H9 (cell line): ENCODE measurements around the gene WNT5B. TPM values are rescaled to one million over a fixed set of nuclear protein-coding genes. Genes with fewer than 3 reads are reported as not detected.

Experiments
- DNase-seq: peaks from one replicate; pipeline ENCODE4 v3.0.0-alpha.2; 2017
- H2AFZ ChIP-seq: one replicate; pipeline ENCODE4 v1.6.1; 2013; ENCODE audit warnings: mild to moderate bottlenecking, low read length, control low read depth, moderate library complexity
- H2AK5ac ChIP-seq: 2 replicates; pipeline ENCODE4 v1.6.1; 2013; ENCODE audit warnings: low read length, control low read depth, mixed read lengths; ENCODE audit not compliant: insufficient read length
- H2BK120ac ChIP-seq: one replicate; pipeline ENCODE4 v1.6.1; 2013; ENCODE audit warnings: low read depth, mild to moderate bottlenecking, low read length, control low read depth, inconsistent platforms; ENCODE audit not compliant: poor library complexity, severe bottlenecking
- H2BK12ac ChIP-seq: 2 replicates; pipeline ENCODE4 v1.6.1; 2013; ENCODE audit warnings: low read length, control low read depth, mixed read lengths, low read depth; ENCODE audit not compliant: insufficient read length
- H2BK15ac ChIP-seq: 2 replicates; pipeline ENCODE4 v1.6.1; 2013; ENCODE audit warnings: low read depth, low read length, control low read depth
- H2BK20ac ChIP-seq: one replicate; pipeline ENCODE4 v1.6.1; 2013; ENCODE audit warnings: low read depth, mild to moderate bottlenecking, low read length, control low read depth, inconsistent platforms; ENCODE audit not compliant: poor library complexity, severe bottlenecking
- H2BK5ac ChIP-seq: 2 replicates; pipeline ENCODE4 v1.6.1; 2013; ENCODE audit warnings: low read length, control low read depth, mixed read lengths; ENCODE audit not compliant: insufficient read length
- H3K14ac ChIP-seq: 2 replicates; pipeline ENCODE4 v1.6.1; 2013; ENCODE audit warnings: low read length, control low read depth; ENCODE audit not compliant: insufficient read depth
- H3K18ac ChIP-seq: 2 replicates; pipeline ENCODE4 v1.6.1; 2013; ENCODE audit warnings: low read depth, mild to moderate bottlenecking, mixed read lengths, low read length, control low read depth; ENCODE audit not compliant: insufficient read length
- H3K23ac ChIP-seq: 2 replicates; pipeline ENCODE4 v1.6.1; 2013; ENCODE audit warnings: low read length, control low read depth, mixed read lengths, low read depth; ENCODE audit not compliant: insufficient read length
- H3K23me2 ChIP-seq: 2 replicates; pipeline ENCODE4 v1.6.1; 2013; ENCODE audit warnings: low read depth, mild to moderate bottlenecking, mixed read lengths, low read length, control low read depth; ENCODE audit not compliant: insufficient read length, poor library complexity, severe bottlenecking
- H3K27ac ChIP-seq: 2 replicates; pipeline ENCODE4 v1.5.1; 2013; ENCODE audit warnings: low read length, control low read depth, mixed read lengths, low read depth; ENCODE audit not compliant: insufficient read length
- H3K27me3 ChIP-seq: 2 replicates; pipeline ENCODE4 v1.6.1; 2013; ENCODE audit warnings: low read length, control low read depth, inconsistent platforms; ENCODE audit not compliant: insufficient read depth
- H3K4ac ChIP-seq: 2 replicates; pipeline ENCODE4 v1.6.1; 2013; ENCODE audit warnings: low read depth, mild to moderate bottlenecking, control low read depth, inconsistent platforms, low read length, moderate library complexity
- H3K4me1 ChIP-seq: 2 replicates; pipeline ENCODE4 v1.6.1; 2013; ENCODE audit warnings: low read length, control low read depth, inconsistent platforms; ENCODE audit not compliant: insufficient read depth
- H3K4me2 ChIP-seq: 2 replicates; pipeline ENCODE4 v1.6.1; 2013; ENCODE audit warnings: low read length, control low read depth, mixed read lengths; ENCODE audit not compliant: insufficient read length, insufficient read depth
- H3K56ac ChIP-seq: 2 replicates; pipeline ENCODE4 v1.6.1; 2013; ENCODE audit warnings: low read depth, mild to moderate bottlenecking, mixed read lengths, low read length, control low read depth; ENCODE audit not compliant: insufficient read length
- H3K79me1 ChIP-seq: 2 replicates; pipeline ENCODE4 v1.6.1; 2013; ENCODE audit warnings: low read depth, mild to moderate bottlenecking, moderate library complexity, low read length, control low read depth, inconsistent platforms; ENCODE audit not compliant: insufficient read depth, poor library complexity, severe bottlenecking
- H3K79me2 ChIP-seq: 2 replicates; pipeline ENCODE4 v1.6.1; 2013; ENCODE audit warnings: low read length, control low read depth, inconsistent platforms; ENCODE audit not compliant: insufficient read depth
- H3K9ac ChIP-seq: 2 replicates; pipeline ENCODE4 v1.6.1; 2013; ENCODE audit warnings: low read length, control low read depth, mixed read lengths; ENCODE audit not compliant: insufficient read length; ENCODE audit errors: extremely low read depth
- H3K9me3 ChIP-seq: one replicate; pipeline ENCODE4 v1.6.1; 2013; ENCODE audit warnings: low read depth, low read length, inconsistent platforms; ENCODE audit not compliant: control insufficient read depth
- H3T11ph ChIP-seq: one replicate; pipeline ENCODE4 v1.6.1; 2013; ENCODE audit warnings: mild to moderate bottlenecking, low read length, control low read depth, inconsistent platforms
- H4K20me1 ChIP-seq: one replicate; pipeline ENCODE4 v1.6.1; 2013; ENCODE audit not compliant: control insufficient read depth, insufficient read length, insufficient read depth
- H4K5ac ChIP-seq: 2 replicates; pipeline ENCODE4 v1.6.1; 2013; ENCODE audit warnings: low read depth, mild to moderate bottlenecking, mixed read lengths, low read length, control low read depth; ENCODE audit not compliant: insufficient read length
- H4K8ac ChIP-seq: replicated peaks from 2 replicates; pipeline ENCODE4 v1.6.1; 2013; ENCODE audit warnings: low read length, control low read depth, mixed read lengths, low read depth; ENCODE audit not compliant: insufficient read length
- H4K91ac ChIP-seq: 2 replicates; pipeline ENCODE4 v1.6.1; 2013; ENCODE audit warnings: low read depth, mild to moderate bottlenecking, moderate library complexity, mixed read lengths, low read length, control low read depth; ENCODE audit not compliant: insufficient read length
- H3K27ac Mint-ChIP-seq, 3 experiments: 2 replicates in 2 of 3; 3 replicates in 1 of 3; pipeline ENCODE4 v1.8.0; 2020 to 2021; ENCODE audit warnings: mixed read lengths in 3 of 3, mild to moderate bottlenecking in 1 of 3, moderate library complexity in 1 of 3
- H3K27me3 Mint-ChIP-seq: 2 replicates; pipeline ENCODE4 v1.8.0; 2021; ENCODE audit warnings: low read depth, mild to moderate bottlenecking, moderate library complexity, mixed read lengths
- H3K36me3 Mint-ChIP-seq, 3 experiments: 2 replicates in 2 of 3; 3 replicates in 1 of 3; pipeline ENCODE4 v1.8.0; 2020 to 2021; ENCODE audit warnings: low read depth in 3 of 3, mixed read lengths in 3 of 3; ENCODE audit not compliant: insufficient read depth in 1 of 3
- H3K4me1 Mint-ChIP-seq, 2 experiments: 2 replicates each; pipeline ENCODE4 v1.8.0; 2020; ENCODE audit warnings: mixed read lengths in 2 of 2
- H3K4me3 Mint-ChIP-seq, 2 experiments: 2 replicates in 1 of 2; 3 replicates in 1 of 2; pipeline ENCODE4 v1.8.0; 2020 to 2021; ENCODE audit warnings: mild to moderate bottlenecking in 2 of 2, mixed read lengths in 2 of 2, moderate library complexity in 1 of 2
- H3K9me3 Mint-ChIP-seq, 2 experiments: 2 replicates in 1 of 2; 3 replicates in 1 of 2; pipeline ENCODE4 v1.8.0; 2020; ENCODE audit warnings: mild to moderate bottlenecking in 2 of 2, mixed read lengths in 2 of 2, moderate library complexity in 1 of 2
- WGBS: extraction: QIAGEN DNeasy Blood & Tissue Kit; methylation state at CpG from one replicate; pipeline ENCODE4 v1.1.7; 2013; ENCODE audit warnings: missing lambda C conversion rate, low lambda C conversion rate, mixed read lengths; ENCODE audit not compliant: insufficient read length; ENCODE audit errors: extremely low coverage; 5-methylcytosine and 5-hydroxymethylcytosine counted together
- total RNA-seq: library from RNA; stranded (reverse); gene quantifications from 2 replicates; pipeline ENCODE4 v1.2.1, GENCODE V29; 2021
- TF ChIP-seq, protein P1 (sequence below): fragments of 200-600 bp; sonication (generic); conservative IDR thresholded peaks from 3 replicates; pipeline ENCODE4 v1.8.0; 2021; ENCODE audit warnings: antibody characterized with exemption, mild to moderate bottlenecking

WNT5B gene
- total RNA-seq, 1 experiment from 2014 or later: 1.5 TPM

DNA sequence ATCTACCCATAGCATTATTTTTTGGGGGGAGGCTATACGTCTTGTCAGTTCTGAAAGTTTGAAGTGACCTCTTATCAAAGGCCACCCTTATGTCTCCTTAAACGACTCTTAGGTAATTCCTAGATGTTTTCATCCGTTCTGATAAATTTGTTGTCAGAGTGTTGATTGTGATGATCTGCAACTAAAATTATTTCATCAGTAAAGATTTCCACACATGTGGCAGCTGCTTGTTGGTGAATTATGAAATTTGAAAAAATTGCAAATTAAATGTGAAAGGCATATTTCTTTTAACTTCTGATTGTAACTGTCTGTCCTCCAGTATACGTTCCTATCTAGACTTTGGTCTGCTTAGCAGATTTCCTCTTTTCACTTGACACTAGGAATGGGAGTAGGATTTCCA, 63.2 kb downstream of the WNT5B start:
- H2BK120ac ChIP-seq: no peak overlapping the region
- H4K20me1 ChIP-seq: no peaks in the 10 kb centered on the region
- H2BK15ac ChIP-seq: no peak overlapping the region
- H3K14ac ChIP-seq: no peak overlapping the region
- no peak overlapping the region for H3K18ac ChIP-seq
- Mint-ChIP-seq H3K27ac (peak overlapping the region in 1 of 3 experiments; percentile 97; a peak in 1 of 7 replicates), H3K9me3 (no peaks in the 10 kb centered on the region), H3K4me1 (peaks cover 14 to 15% of the 10 kb centered on the region in 2 experiments), H3K4me3 (peak overlapping the region; percentile 86 to 97), H3K27me3 (peaks cover 2% of the 10 kb centered on the region), H3K36me3 (peaks cover 2 to 11% (median 6%) of the 10 kb centered on the region in 3 experiments; a peak in 5 of 7 replicates)
- H3K23me2 ChIP-seq: peaks cover 5% of the 10 kb centered on the region
- H3K4me1 ChIP-seq: no peaks in the 10 kb centered on the region
- no peak overlapping the region for H3K23ac ChIP-seq
- peaks cover 34% of the 10 kb centered on the region; the same call in 1 of the 2 replicates for H3K79me2 ChIP-seq
- H2BK12ac ChIP-seq: no peak overlapping the region
- peak overlapping the region; percentile 61 for H3K9ac ChIP-seq
- H3T11ph ChIP-seq: no peak overlapping the region
- H4K8ac ChIP-seq: no peak overlapping the region
- H3K56ac ChIP-seq: no peak overlapping the region
- H3K4ac ChIP-seq: no peak overlapping the region
- H4K91ac ChIP-seq: no peak overlapping the region
- no peaks in the 10 kb centered on the region for H3K27me3 ChIP-seq
- H2AFZ ChIP-seq: no peak overlapping the region
- no peak overlapping the region for H4K5ac ChIP-seq
- WGBS: no CpG with 5 or more reads among the region's 4 CpGs
- TF ChIP-seq, protein P1, sequence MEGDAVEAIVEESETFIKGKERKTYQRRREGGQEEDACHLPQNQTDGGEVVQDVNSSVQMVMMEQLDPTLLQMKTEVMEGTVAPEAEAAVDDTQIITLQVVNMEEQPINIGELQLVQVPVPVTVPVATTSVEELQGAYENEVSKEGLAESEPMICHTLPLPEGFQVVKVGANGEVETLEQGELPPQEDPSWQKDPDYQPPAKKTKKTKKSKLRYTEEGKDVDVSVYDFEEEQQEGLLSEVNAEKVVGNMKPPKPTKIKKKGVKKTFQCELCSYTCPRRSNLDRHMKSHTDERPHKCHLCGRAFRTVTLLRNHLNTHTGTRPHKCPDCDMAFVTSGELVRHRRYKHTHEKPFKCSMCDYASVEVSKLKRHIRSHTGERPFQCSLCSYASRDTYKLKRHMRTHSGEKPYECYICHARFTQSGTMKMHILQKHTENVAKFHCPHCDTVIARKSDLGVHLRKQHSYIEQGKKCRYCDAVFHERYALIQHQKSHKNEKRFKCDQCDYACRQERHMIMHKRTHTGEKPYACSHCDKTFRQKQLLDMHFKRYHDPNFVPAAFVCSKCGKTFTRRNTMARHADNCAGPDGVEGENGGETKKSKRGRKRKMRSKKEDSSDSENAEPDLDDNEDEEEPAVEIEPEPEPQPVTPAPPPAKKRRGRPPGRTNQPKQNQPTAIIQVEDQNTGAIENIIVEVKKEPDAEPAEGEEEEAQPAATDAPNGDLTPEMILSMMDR: no peak
- H3K79me1 ChIP-seq: peaks cover 7% of the 10 kb centered on the region
- no peak overlapping the region for H2BK20ac ChIP-seq
- no peak overlapping the region for H2AK5ac ChIP-seq
- H3K4me2 ChIP-seq: peak overlapping the region; percentile 81
- DNase-seq: no peak
- no peaks in the 10 kb centered on the region for H3K9me3 ChIP-seq
- H3K27ac ChIP-seq: no peak overlapping the region
- no peak overlapping the region for H2BK5ac ChIP-seq
